HAP-1 (cell line): ENCODE measurements around the gene PTGER2.
A peak's percentile ranks its signal among the peaks of the same experiment; 100 is the strongest.

Experiments used
- DNase-seq, 2 experiments: peaks; one replicate each; pipeline ENCODE4 v3.0.0-alpha.2; 2016 to 2020; ENCODE audit warnings: low spot score in 2 of 2
- H3K27me3 ChIP-seq: fragments of 250-450 bp; sonication (Bioruptor Pico); 2 replicates; pipeline ENCODE4 v1.5.1; 2020; ENCODE audit warnings: low read depth, mild to moderate bottlenecking, moderate library complexity
- H3K36me3 ChIP-seq: fragments of 250-450 bp; sonication (Bioruptor Pico); replicated peaks from 2 replicates; pipeline ENCODE4 v1.5.1; 2020; ENCODE audit warnings: mild to moderate bottlenecking
- H3K4me1 ChIP-seq: fragments of 250-450 bp; sonication (Bioruptor Pico); 2 replicates; pipeline ENCODE4 v1.5.1; 2020; ENCODE audit warnings: mild to moderate bottlenecking
- H3K4me3 ChIP-seq: fragments of 250-450 bp; sonication (Bioruptor Pico); 2 replicates; pipeline ENCODE4 v1.5.1; 2020; ENCODE audit warnings: mild to moderate bottlenecking, moderate library complexity
- H3K9me3 ChIP-seq: fragments of 250-450 bp; sonication (Bioruptor Pico); 2 replicates; pipeline ENCODE4 v1.5.1; 2020; ENCODE audit warnings: mild to moderate bottlenecking, moderate library complexity
- in situ Hi-C: fragments of 300-500 bp; cut with MboI; formaldehyde crosslinking; loops from 3 replicates; pipeline ENCODE4 v1.14.3; 2020; ENCODE audit warnings: low sequenced_read_pairs, inconsistent platforms, mixed read lengths

Gene PTGER2

DNA sequence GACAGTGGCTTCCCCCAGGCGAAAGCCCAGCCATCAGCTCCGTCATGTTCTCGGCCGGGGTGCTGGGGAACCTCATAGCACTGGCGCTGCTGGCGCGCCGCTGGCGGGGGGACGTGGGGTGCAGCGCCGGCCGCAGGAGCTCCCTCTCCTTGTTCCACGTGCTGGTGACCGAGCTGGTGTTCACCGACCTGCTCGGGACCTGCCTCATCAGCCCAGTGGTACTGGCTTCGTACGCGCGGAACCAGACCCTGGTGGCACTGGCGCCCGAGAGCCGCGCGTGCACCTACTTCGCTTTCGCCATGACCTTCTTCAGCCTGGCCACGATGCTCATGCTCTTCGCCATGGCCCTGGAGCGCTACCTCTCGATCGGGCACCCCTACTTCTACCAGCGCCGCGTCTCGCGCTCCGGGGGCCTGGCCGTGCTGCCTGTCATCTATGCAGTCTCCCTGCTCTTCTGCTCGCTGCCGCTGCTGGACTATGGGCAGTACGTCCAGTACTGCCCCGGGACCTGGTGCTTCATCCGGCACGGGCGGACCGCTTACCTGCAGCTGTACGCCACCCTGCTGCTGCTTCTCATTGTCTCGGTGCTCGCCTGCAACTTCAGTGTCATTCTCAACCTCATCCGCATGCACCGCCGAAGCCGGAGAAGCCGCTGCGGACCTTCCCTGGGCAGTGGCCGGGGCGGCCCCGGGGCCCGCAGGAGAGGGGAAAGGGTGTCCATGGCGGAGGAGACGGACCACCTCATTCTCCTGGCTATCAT, 663 bp downstream of the PTGER2 start:
- in situ Hi-C loops, result loop anchor here (25.0 kb wide), 1 partner anchor 498 kb away; no protein-coding TSS in a partner anchor
- Histone ChIP-seq H3K4me1 (no peaks in the 10 kb centered on the region), H3K36me3 (no peaks in the 10 kb centered on the region), H3K9me3 (no peaks in the 10 kb centered on the region), H3K4me3 (peak overlapping the region; percentile 11; the same call in 1 of the 2 replicates), H3K27me3 (no peaks in the 10 kb centered on the region)
- DNase-seq, result no peak

DNA sequence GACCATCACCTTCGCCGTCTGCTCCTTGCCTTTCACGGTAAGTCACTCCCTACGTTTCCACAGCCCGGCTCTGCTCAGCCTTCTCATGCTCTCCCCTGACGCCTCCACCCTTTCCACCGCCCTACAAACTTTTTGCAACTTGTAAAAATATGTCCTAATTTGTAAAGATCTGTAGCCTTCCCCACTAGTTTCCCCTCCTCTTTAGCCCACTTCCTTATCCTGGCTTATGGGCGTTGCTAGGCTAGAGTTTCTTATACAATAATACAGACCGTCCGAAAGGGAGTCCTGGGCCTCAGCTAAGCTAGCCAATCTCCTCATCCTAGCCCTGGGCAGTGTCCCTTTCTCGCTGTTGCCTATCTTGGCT, 1.2 kb downstream of the PTGER2 start:
- in situ Hi-C loops, result loop anchor here (25.0 kb wide), 1 partner anchor 497 kb away; no protein-coding TSS in a partner anchor
- no peak for DNase-seq
- H3K36me3 ChIP-seq, result no peaks in the 10 kb centered on the region
- no peaks in the 10 kb centered on the region for H3K4me1 ChIP-seq
- no peak overlapping the region for H3K4me3 ChIP-seq
- H3K9me3 ChIP-seq, result no peaks in the 10 kb centered on the region
- H3K27me3 ChIP-seq, result no peaks in the 10 kb centered on the region

DNA sequence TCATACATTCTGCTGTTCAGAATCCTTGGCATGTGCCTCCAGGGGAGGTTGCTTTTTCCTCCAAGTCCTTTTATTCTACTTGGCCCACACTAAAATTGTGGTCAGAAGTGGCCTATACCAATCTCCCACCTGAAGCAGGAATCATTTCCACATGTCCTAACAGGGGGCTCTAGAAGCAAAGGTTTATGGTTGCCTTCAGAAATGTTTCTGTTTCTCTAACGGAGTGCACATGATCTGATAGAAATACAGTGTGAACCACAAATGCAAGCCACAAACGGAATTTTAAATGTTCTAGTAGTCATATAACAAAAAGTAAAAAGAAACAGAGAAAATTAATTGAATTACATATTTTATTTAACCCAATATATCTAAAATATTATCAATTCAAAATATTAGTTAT, 4.0 kb downstream of the PTGER2 start:
- in situ Hi-C loops, result loop anchor here (25.0 kb wide), 1 partner anchor 494 kb away; no protein-coding TSS in a partner anchor
- H3K36me3 ChIP-seq, result no peaks in the 10 kb centered on the region
- H3K4me1 ChIP-seq, result no peaks in the 10 kb centered on the region
- no peaks in the 10 kb centered on the region for H3K9me3 ChIP-seq
- DNase-seq, result no peak
- no peak overlapping the region for H3K4me3 ChIP-seq
- no peaks in the 10 kb centered on the region for H3K27me3 ChIP-seq

DNA sequence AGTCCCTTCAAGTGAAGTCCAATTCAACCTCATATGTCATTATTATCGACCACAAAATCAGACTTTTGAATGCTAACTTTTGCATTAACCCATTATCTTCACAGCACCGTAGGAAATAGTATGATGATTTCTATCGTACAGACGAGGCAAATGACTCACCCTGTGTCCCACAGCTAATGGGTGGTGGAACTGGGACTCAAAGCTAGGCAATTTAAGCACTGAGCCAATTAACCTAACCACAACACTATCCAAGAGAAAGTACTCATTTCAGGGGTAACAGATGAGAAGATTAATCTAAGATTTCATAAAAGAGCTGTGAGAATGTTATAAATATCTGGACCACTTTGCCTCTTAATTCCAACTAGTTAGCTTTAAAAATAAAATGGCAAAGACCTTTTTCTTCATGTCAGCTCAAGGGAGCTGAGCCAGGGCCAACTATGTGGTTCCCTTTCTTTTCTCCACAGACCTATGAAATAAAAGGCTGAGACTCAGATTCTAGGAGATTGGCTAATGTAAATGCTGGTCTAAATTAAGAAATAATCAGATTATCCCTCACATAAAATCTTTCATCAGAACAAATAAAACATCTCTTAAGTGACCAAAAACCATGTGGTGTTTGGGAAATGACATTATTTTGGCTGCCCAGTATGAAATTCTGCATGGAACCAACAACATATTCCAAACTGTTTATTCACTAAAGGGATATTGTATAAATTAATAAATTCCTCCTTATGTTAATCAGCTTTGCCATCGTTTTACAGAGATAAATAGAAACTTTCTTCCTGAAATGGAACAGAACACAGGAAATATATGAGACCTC, 4.9 kb downstream of the PTGER2 start:
- Histone ChIP-seq H3K4me1 (no peaks in the 10 kb centered on the region), H3K27me3 (no peaks in the 10 kb centered on the region), H3K9me3 (no peaks in the 10 kb centered on the region), H3K36me3 (no peaks in the 10 kb centered on the region), H3K4me3 (no peak overlapping the region)
- DNase-seq, result no peak
- in situ Hi-C loops, result loop anchor here (25.0 kb wide), 1 partner anchor 493 kb away; no protein-coding TSS in a partner anchor

DNA sequence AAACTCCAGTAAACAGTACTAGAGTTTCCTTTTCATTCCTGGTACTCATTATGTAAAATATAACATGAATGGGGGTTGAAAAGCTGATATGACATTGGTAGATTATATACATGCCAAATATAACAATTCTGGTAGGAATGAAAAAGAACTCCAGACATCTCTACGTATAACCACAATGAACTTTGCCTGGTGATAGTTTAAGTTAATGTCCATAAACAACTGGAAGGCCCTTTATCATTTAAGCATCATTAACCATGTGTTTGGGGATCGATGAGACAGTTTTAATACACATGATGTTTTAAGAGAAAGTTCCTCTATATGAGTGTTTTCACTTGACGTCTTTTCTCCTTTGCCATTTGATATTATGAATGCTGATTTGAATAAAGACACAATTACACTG, 5.8 kb downstream of the PTGER2 start:
- H3K27me3 ChIP-seq, result no peaks in the 10 kb centered on the region
- H3K4me1 ChIP-seq, result no peaks in the 10 kb centered on the region
- in situ Hi-C loops, result loop anchor here (25.0 kb wide), 1 partner anchor 492 kb away; no protein-coding TSS in a partner anchor
- no peak for DNase-seq
- H3K4me3 ChIP-seq, result no peak overlapping the region
- no peaks in the 10 kb centered on the region for H3K9me3 ChIP-seq
- H3K36me3 ChIP-seq, result no peaks in the 10 kb centered on the region

DNA sequence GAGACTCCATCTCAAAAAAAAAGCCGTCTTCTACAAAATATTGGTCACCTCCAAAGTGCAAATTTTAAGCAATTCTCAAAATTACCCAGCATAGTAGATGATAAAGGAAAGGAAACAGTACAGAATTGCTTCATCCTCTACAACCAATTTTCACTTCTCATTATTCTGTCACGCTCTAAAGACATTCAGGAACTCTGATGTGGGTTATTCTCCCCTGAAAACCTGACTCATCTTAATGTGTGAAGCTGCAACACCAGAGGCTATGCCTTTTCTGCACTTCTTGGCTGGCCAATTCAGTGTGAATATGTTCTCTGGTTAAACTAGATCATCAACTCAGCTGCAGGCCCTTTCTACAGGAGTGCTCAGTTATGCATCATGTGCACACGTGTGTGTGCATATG, 11.0 kb downstream of the PTGER2 start:
- no peak overlapping the region for H3K4me3 ChIP-seq
- H3K36me3 ChIP-seq, result no peaks in the 10 kb centered on the region
- in situ Hi-C loops, result no loop called here

DNA sequence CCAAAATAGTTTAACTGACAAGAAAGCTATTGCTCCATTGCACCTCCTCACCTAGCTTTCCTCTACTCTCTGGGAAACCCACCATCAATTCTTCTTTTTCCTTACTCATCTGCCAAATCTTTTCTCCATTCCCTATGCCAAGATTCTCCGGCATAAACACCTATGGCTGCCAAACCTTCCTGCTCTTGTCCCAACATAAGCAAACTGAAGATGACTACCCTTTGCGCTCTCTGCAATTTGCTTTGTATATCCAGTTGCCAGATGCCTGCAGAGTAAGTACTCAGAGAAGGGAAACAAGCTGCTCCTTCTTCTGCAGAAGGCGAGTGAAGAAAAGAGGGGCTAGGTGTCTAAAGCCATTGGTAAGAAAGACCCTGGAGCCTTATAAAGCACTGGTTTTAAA, 11.5 kb downstream of the PTGER2 start:
- no peaks in the 10 kb centered on the region for H3K4me1 ChIP-seq
- no peaks in the 10 kb centered on the region for H3K9me3 ChIP-seq
- DNase-seq, result no peak
- no peaks in the 10 kb centered on the region for H3K36me3 ChIP-seq
- H3K4me3 ChIP-seq, result no peak overlapping the region
- in situ Hi-C loops, result no loop called here
- H3K27me3 ChIP-seq, result no peaks in the 10 kb centered on the region

More for the DNA sequence above, 11.0 kb downstream of the PTGER2 start:
- Histone ChIP-seq H3K4me1 (no peaks in the 10 kb centered on the region), H3K9me3 (no peaks in the 10 kb centered on the region), H3K27me3 (no peaks in the 10 kb centered on the region)
- no peak for DNase-seq

DNA sequence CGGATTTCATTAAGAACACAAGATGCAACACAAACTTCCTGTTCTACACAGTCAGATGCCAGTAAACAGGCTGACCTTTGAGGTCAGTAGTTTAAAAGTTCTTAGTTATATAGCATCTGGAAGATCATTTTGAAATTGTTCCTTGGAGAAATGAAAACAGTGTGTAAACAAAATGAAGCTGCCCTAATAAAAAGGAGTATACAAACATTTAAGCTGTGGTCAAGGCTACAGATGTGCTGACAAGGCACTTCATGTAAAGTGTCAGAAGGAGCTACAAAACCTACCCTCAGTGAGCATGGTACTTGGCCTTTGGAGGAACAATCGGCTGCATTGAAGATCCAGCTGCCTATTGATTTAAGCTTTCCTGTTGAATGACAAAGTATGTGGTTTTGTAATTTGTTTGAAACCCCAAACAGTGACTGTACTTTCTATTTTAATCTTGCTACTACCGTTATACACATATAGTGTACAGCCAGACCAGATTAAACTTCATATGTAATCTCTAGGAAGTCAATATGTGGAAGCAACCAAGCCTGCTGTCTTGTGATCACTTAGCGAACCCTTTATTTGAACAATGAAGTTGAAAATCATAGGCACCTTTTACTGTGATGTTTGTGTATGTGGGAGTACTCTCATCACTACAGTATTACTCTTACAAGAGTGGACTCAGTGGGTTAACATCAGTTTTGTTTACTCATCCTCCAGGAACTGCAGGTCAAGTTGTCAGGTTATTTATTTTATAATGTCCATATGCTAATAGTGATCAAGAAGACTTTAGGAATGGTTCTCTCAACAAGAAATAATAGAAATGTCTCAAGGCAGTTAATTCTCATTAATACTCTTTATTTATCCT, 13.5 kb downstream of the PTGER2 start:
- in situ Hi-C loops, result no loop called here
- Histone ChIP-seq H3K4me1 (no peaks in the 10 kb centered on the region), H3K4me3 (no peak overlapping the region), H3K27me3 (no peaks in the 10 kb centered on the region), H3K36me3 (no peaks in the 10 kb centered on the region), H3K9me3 (no peaks in the 10 kb centered on the region)
- no peak for DNase-seq

DNA sequence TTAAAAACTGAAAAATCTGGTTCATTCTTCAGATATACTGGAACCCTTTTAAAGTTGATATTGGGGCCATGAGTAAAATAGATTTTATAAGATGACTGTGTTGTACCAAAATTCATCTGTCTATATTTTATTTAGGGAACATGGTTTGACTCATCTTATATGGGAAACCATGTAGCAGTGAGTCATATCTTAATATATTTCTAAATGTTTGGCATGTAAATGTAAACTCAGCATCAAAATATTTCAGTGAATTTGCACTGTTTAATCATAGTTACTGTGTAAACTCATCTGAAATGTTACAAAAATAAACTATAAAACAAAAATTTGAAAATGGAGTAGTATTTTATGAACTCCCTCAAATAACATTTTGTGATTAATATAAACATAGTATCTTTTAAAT, 14.2 kb downstream of the PTGER2 start:
- no peaks in the 10 kb centered on the region for H3K9me3 ChIP-seq
- in situ Hi-C loops, result no loop called here
- H3K4me1 ChIP-seq, result no peaks in the 10 kb centered on the region

DNA sequence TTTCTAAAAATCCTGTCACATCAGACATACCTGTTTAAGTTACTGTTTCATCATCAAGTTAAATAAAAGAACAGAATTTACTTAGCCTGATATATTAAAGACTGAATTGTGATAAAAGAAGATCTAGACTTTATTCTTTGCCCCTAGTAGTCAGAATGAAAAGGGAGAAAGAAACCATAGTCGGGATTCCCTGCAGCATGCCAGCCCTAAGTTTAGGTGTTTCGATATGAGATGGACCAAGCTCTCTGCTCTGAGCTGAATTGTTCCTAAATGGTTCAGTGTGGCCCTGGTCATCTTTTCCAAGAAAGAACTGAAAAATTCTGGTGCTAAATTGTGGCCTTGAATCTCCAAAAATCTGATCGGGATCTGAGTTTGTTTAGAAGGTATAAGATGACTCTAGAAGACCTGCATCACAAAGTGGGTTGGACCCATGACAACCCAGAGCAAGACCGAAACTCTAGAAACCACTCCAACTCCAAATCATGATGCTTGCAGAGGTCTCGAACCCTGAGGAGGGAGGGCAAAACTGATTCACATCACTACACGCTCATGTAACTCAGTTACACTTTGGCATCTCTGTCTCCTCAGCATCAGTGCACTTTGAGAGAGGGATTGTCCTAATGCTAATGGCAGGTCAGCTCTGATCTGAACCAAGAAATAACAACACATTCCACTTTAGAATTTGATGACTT, 15.7 kb downstream of the PTGER2 start:
- DNase-seq, result no peak
- in situ Hi-C loops, result no loop called here
- Histone ChIP-seq H3K27me3 (no peaks in the 10 kb centered on the region), H3K36me3 (no peaks in the 10 kb centered on the region), H3K9me3 (no peaks in the 10 kb centered on the region), H3K4me3 (no peak overlapping the region), H3K4me1 (no peaks in the 10 kb centered on the region)

More for the DNA sequence above, 14.2 kb downstream of the PTGER2 start:
- no peak for DNase-seq
- Histone ChIP-seq H3K27me3 (no peaks in the 10 kb centered on the region), H3K4me3 (no peak overlapping the region), H3K36me3 (no peaks in the 10 kb centered on the region)

DNA sequence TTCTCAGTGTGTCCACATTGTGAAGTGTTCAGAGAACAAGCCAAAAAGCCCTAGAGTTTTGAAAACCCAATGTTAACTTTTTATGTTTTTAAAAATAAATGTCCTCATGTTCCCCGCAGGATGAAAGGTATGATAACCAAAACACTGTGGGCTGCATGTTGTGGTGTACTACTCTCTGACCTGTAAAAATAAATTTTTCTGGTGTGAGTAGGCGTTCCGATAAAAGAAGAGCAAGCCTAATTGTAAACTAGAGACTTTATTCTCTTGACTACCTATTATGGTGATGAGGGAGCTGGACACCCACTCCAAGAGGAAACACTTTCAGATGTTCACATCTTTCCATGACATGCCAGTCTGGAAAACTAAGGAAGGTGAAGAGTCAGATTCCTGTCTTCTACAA, 18.2 kb downstream of the PTGER2 start:
- Histone ChIP-seq H3K36me3 (no peaks in the 10 kb centered on the region), H3K27me3 (no peaks in the 10 kb centered on the region)
- in situ Hi-C loops, result no loop called here

DNA sequence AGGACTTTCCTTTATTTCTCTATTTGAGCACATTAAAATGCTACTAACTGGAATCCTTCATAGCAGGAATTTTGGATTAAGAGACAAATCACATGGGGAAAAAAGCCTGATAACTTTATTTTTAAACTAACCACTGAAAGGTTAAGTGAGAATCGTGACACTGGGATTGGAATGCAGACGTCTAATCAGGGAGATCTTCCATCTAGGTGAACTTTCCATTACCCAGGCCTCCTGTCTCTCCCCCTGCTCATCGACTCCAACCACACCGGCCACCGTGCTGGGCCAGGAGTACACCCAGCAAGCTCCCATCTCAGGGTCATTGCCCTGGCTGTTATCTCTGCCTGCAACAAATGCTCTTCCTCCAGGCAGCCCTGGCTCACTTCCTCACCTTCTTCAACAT, 19.0 kb downstream of the PTGER2 start:
- in situ Hi-C loops, result no loop called here
- Histone ChIP-seq H3K27me3 (no peaks in the 10 kb centered on the region), H3K36me3 (no peaks in the 10 kb centered on the region), H3K4me3 (no peak overlapping the region), H3K9me3 (no peaks in the 10 kb centered on the region), H3K4me1 (no peaks in the 10 kb centered on the region)
- no peak for DNase-seq

More for the DNA sequence above, 18.2 kb downstream of the PTGER2 start:
- Histone ChIP-seq H3K9me3 (no peaks in the 10 kb centered on the region), H3K4me1 (no peaks in the 10 kb centered on the region), H3K4me3 (no peak overlapping the region)
- DNase-seq, result no peak
